Heart left ventricle (tissue), 16 donors: ENCODE results near the gene GPR176. TPM values are rescaled to one million over a fixed set of nuclear protein-coding genes. Genes with fewer than 3 reads are reported as not detected.
A peak's percentile ranks its signal among the peaks of the same experiment; 100 is the strongest.

Experiments used
- ATAC-seq, 4 donors: fragments of 200-7000 bp; cut with Tn5 transposase; one replicate each; pipeline ENCODE4 v1.9.1; 2020 to 2022; ENCODE audit warnings: moderate library complexity in 4 of 4, mild to moderate bottlenecking in 3 of 4, moderate number of reproducible peaks in 1 of 4
- DNase-seq, 5 donors: peaks; one replicate each; pipeline ENCODE4 v3.0.0-alpha.2; 2020
- H3K27ac ChIP-seq, 12 donors: fragments of 200-600 bp; sonication (generic) in 4 of 12; one replicate each; pipeline versions ENCODE4 v1.5.0 to v1.8.0; 2016 to 2022; ENCODE audit warnings: mild to moderate bottlenecking in 2 of 12
- H3K27me3 ChIP-seq, 9 donors: fragments of 200-600 bp; sonication (generic) in 2 of 9; one replicate each; pipeline versions ENCODE4 v1.5.1 to v1.8.0; 2016 to 2022; ENCODE audit warnings: mild to moderate bottlenecking in 3 of 9
- H3K36me3 ChIP-seq, 9 donors: fragments of 200-600 bp; sonication (generic) in 2 of 9; one replicate each; pipeline versions ENCODE4 v1.5.0 to v1.8.0; 2018 to 2022; ENCODE audit warnings: mild to moderate bottlenecking in 2 of 9
- H3K4me1 ChIP-seq, 12 donors: fragments of 200-600 bp; sonication (generic) in 4 of 12; one replicate each; pipeline versions ENCODE4 v1.5.0 to v1.8.0; 2016 to 2022; ENCODE audit warnings: mild to moderate bottlenecking in 3 of 12
- H3K4me3 ChIP-seq, 12 donors: fragments of 200-600 bp; sonication (generic) in 4 of 12; one replicate each; pipeline versions ENCODE4 v1.5.0 to v1.8.0; 2017 to 2022; ENCODE audit warnings: mild to moderate bottlenecking in 9 of 12, moderate library complexity in 4 of 12
- H3K9me3 ChIP-seq, 12 donors: fragments of 200-600 bp; sonication (generic) in 4 of 12; one replicate each; pipeline versions ENCODE4 v1.5.0 to v1.8.0; 2016 to 2022; ENCODE audit warnings: mild to moderate bottlenecking in 1 of 12
- POLR2A ChIP-seq, 2 donors: fragments of 450-650 bp; IDR thresholded peaks; one replicate each; pipeline ENCODE4 v1.6.1; 2017; ENCODE audit warnings: antibody characterized with exemption in 2 of 2, mild to moderate bottlenecking in 2 of 2, moderate library complexity in 2 of 2
- WGBS, 4 donors: extraction: QIAGEN DNeasy Blood & Tissue Kit in 2 of 4; methylation state at CpG; one replicate each; pipeline versions ENCODE4 v1.1.5 to v1.1.7; 2013 to 2018; 5-methylcytosine and 5-hydroxymethylcytosine counted together
- intact Hi-C, 10 donors: fragments of 100-400 bp; cut with DNase I; formaldehyde crosslinking; loops; one replicate each; pipeline versions ENCODE4 v1.11.1 to v1.14.2; 2022
- polyA plus RNA-seq, 2 donors: library from polyadenylated mRNA; stranded (reverse); fragments of 200-250 nt; gene quantifications; one replicate each; pipeline ENCODE4 v1.2.3, GENCODE V29; 2013
- total RNA-seq, 9 donors: library from RNA; depleted of rRNA in 2 of 9; stranded (reverse); fragments of >200 nt in 2 of 9; fragmentation: NEBNext Ultra II Directional in 3 of 9; extraction: Animal tissue kit (Norgen Biotek cat#: 25700) in 3 of 9; gene quantifications; one replicate each; pipeline versions ENCODE4 v1.1.0 to v1.2.4, GENCODE V29; 2016 to 2023
- TF ChIP-seq, protein P1 (sequence below), 12 donors: fragments of 200-600 bp; sonication (generic) in 4 of 12; IDR thresholded peaks; one replicate each; pipeline versions ENCODE4 v1.5.0 to v1.8.0; 2018 to 2022; ENCODE audit warnings: antibody characterized with exemption in 12 of 12, mild to moderate bottlenecking in 5 of 12
- donor health status: ischemic (EF 13 %, LVEDD 7.1; RV severe dilation, severe dysfunction).
- donor health status: healthy with polysubstance abuse.
- donor health status: DM: no; HTN: yes; CAD: no.
- donor health status: DM: no; HTN: no; CAD: no.
- donor health status: ischemic (EF 25% LVEDD 6.9; RV normal size, moderate dysfunction).
- donor health status: ischemic (EF 25% LVEDD 5.7; RV mildly dilated, moderate dysfunction).
- donor health status: healthy.
- donor health status: DM: yes; HTN: yes; CAD: no.
- donor health status: ischemic (EF 35%, LVEDD 5.7; RV mildly dilated, moderate dysfunction).
- donor health status: nonischemic (EF 11% LVEDD 7.7; RV severe dilation, severe dysfunction).
- donor health status: DM: yes; HTN: yes; CAD: no.
- donor health status: PGD.
- donor health status: ischemic (EF 29% LVEDD 5.4; RV normal size, mild dysfunction).
- donor health status: nonischemic (EF 23%, LVEDD 6.1; RV moderate dilation, normal function).

GPR176 gene
- total and polyA plus RNA-seq, 11 donors, result 1.1 to 4.3 (median 2.1) TPM

DNA sequence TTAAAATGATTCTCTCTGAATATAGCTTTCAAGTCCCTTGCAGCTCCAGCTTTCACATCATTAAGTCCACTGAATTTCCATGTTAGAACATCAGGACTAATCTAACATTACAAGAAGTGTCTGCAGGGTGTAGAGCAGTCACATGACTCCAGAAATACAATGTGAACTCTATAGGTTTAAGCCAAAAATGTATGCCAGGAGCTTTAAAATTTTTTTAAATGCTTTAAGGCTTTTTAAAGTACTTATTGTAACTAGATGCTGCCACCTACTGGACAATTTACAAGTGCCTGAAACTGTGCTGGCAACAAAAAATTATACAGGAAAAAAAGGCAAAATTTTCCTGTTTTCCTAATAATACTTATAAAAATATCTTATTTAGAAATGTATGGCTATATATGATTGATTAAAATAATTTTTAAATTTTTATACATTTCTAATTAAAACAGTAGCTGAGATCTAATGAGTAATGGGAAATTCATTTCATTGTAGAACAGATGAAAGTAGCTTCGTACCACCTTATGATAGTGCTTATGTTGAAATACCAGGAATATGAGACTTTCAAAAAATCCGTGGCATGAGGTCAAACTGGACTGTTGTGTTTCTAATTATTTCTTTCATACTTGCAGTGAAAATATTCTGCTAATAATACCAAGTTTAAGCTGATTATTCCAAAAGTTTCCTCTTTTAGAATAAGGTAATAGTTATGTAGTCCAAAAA lies 163.1 kb downstream of the GPR176 start:
- no peak for DNase-seq
- WGBS, 4 donors, result 43 to 50% (median 48%) methylated on average over 2 of the region's 2 CpGs
- TF ChIP-seq, protein P1, sequence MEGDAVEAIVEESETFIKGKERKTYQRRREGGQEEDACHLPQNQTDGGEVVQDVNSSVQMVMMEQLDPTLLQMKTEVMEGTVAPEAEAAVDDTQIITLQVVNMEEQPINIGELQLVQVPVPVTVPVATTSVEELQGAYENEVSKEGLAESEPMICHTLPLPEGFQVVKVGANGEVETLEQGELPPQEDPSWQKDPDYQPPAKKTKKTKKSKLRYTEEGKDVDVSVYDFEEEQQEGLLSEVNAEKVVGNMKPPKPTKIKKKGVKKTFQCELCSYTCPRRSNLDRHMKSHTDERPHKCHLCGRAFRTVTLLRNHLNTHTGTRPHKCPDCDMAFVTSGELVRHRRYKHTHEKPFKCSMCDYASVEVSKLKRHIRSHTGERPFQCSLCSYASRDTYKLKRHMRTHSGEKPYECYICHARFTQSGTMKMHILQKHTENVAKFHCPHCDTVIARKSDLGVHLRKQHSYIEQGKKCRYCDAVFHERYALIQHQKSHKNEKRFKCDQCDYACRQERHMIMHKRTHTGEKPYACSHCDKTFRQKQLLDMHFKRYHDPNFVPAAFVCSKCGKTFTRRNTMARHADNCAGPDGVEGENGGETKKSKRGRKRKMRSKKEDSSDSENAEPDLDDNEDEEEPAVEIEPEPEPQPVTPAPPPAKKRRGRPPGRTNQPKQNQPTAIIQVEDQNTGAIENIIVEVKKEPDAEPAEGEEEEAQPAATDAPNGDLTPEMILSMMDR (IDR thresholded peaks at IDR 0.05), result peak; percentile 81 to 95 (median 84)
- no peak for TF ChIP-seq POLR2A (IDR thresholded peaks at IDR 0.05)
- Histone ChIP-seq H3K9me3 (peaks cover 0 to 2% (median 0%) of the 10 kb centered on the region in 12 donors), H3K4me3 (no peak overlapping the region), H3K36me3 (no peaks in the 10 kb centered on the region), H3K27me3 (no peaks in the 10 kb centered on the region), H3K27ac (no peak overlapping the region), H3K4me1 (no peaks in the 10 kb centered on the region)
- ATAC-seq, result no peak
- intact Hi-C loops, result loop anchor here (1.0 to 10.0 kb wide), 16 partner anchors 70 to 1052 kb away; partner anchors contain the start of gene THBS1 (in 7 of the 10)

- H3K27me3 ChIP-seq, result no peaks in the 10 kb centered on the region
- peaks cover 0 to 2% (median 0%) of the 10 kb centered on the region in 12 donors for H3K4me1 ChIP-seq
- no peaks in the 10 kb centered on the region for H3K36me3 ChIP-seq
- DNase-seq (no peak), ATAC-seq (no peak)
- no peak for TF ChIP-seq POLR2A (IDR thresholded peaks at IDR 0.05)
- TF ChIP-seq, protein P1 (IDR thresholded peaks at IDR 0.05), result no peak
- intact Hi-C loops, result loop anchor here in 9 of 10 donors (5.0 to 10.0 kb wide), 7 partner anchors 158 to 1048 kb away; partner anchors contain the start of gene THBS1 (in 3 of the 9)
- no peaks in the 10 kb centered on the region for H3K9me3 ChIP-seq
- H3K27ac ChIP-seq, result no peak overlapping the region
- 82 to 92% (median 90%) methylated on average over 1 of the region's 1 CpG for WGBS, 4 donors
- H3K4me3 ChIP-seq, result no peak overlapping the region
Measured at GRCh38 chr15:39752991-39753390, 167.1 kb downstream of the GPR176 start.

DNA sequence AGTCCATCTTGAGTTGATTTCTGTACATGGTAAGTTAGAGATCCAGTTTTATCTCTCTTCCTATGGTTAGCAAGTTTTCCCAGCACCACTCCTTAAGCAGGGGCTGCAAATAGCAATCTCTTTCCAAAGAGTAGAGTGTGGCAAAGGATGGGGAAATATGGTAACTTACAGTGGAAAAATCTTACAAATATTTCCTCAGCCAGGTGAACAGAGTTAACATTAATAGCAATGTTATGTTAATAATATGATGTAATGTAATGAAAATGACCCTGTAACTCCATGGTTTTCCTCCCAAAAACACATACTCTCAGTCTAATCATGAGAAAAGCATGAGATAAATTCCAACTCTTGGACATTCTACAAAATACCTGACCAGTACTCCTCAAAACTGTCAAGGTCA lies 167.8 kb downstream of the GPR176 start:
- Histone ChIP-seq H3K9me3 (no peaks in the 10 kb centered on the region), H3K36me3 (no peaks in the 10 kb centered on the region), H3K4me1 (peaks cover 0 to 10% (median 0%) of the 10 kb centered on the region in 12 donors), H3K27ac (no peak overlapping the region), H3K27me3 (no peaks in the 10 kb centered on the region), H3K4me3 (no peak overlapping the region)
- TF ChIP-seq, protein P1 (IDR thresholded peaks at IDR 0.05), result no peak
- TF ChIP-seq POLR2A (IDR thresholded peaks at IDR 0.05), result no peak
- no peak for ATAC-seq
- intact Hi-C loops, result loop anchor here in 9 of 10 donors (5.0 to 10.0 kb wide), 7 partner anchors 157 to 1047 kb away; partner anchors contain the start of gene THBS1 (in 3 of the 9)
- DNase-seq, result no peak

Other genes starting within 250 kb of the GPR176 start
- 1 to 10 TPM in 5 of 9 donors, under 1 TPM in 3, not detected in 1; 0.28 to 3.7 (median 1.5) TPM for gene FSIP1, start 137.4 kb downstream of the GPR176 start, total RNA-seq
- gene FSIP1, start 137.4 kb downstream of the GPR176 start, polyA plus RNA-seq, result under 1 TPM; 0.28 to 0.57 TPM
- gene EIF2AK4, start 13.8 kb upstream of the GPR176 start, total RNA-seq, result 10 to 100 TPM; 16.9 to 44.8 (median 23.0) TPM
- 10 to 100 TPM; 19.8 to 40.7 TPM for gene EIF2AK4, start 13.8 kb upstream of the GPR176 start, polyA plus RNA-seq
- gene SRP14, start 118.9 kb upstream of the GPR176 start, total RNA-seq, result 100 to 1,000 TPM; 189 to 446 (median 218) TPM
- gene SRP14, start 118.9 kb upstream of the GPR176 start, polyA plus RNA-seq, result 100 to 1,000 TPM; 379 to 702 TPM
- gene BMF, start 188.6 kb upstream of the GPR176 start, total RNA-seq, result 10 to 100 TPM in 2 of 9 donors, 1 to 10 TPM in 7; 1.2 to 12.9 (median 3.5) TPM
- gene BMF, start 188.6 kb upstream of the GPR176 start, polyA plus RNA-seq, result 1 to 10 TPM; 2.5 to 2.9 TPM
- gene BUB1B, start 240.8 kb upstream of the GPR176 start, total RNA-seq, result 1 to 10 TPM in 4 of 9 donors, under 1 TPM in 4, not detected in 1; 0.46 to 6.4 (median 1.2) TPM
- gene BUB1B, start 240.8 kb upstream of the GPR176 start, polyA plus RNA-seq, result under 1 TPM; 0.11 to 0.14 TPM